HFFc6 (cell line): ENCODE results near the gene FOXP1. TPM values are rescaled to one million over a fixed set of nuclear protein-coding genes. Genes with fewer than 3 reads are reported as not detected.

Experiments used
- DNase-seq: peaks from one replicate; pipeline ENCODE4 v3.0.0-alpha.2; 2018
- H3K27ac Mint-ChIP-seq: 2 replicates; pipeline ENCODE4 v1.8.0; 2020; ENCODE audit warnings: mild to moderate bottlenecking, mixed read lengths
- H3K27me3 Mint-ChIP-seq: 2 replicates; pipeline ENCODE4 v1.8.0; 2021; ENCODE audit warnings: mild to moderate bottlenecking, moderate library complexity, mixed read lengths; ENCODE audit not compliant: insufficient read depth
- H3K36me3 Mint-ChIP-seq: 2 replicates; pipeline ENCODE4 v1.8.0; 2021; ENCODE audit warnings: low read depth, mixed read lengths
- H3K4me1 Mint-ChIP-seq: 2 replicates; pipeline ENCODE4 v1.8.0; 2020; ENCODE audit warnings: low read depth, mixed read lengths
- H3K4me3 Mint-ChIP-seq: 2 replicates; pipeline ENCODE4 v1.8.0; 2020; ENCODE audit warnings: mild to moderate bottlenecking, moderate library complexity, mixed read lengths
- H3K9me3 Mint-ChIP-seq: 2 replicates; pipeline ENCODE4 v1.8.0; 2020; ENCODE audit warnings: mild to moderate bottlenecking, mixed read lengths
- total RNA-seq, 6 experiments: library from RNA; stranded (reverse); fragmentation: NEBNext Ultra II Directional; extraction: Animal tissue kit (Norgen Biotek cat#: 25700); gene quantifications; 2 replicates in 1 of 6; 3 replicates in 5 of 6; pipeline ENCODE4 v1.2.3, GENCODE V29; 2021
- TF ChIP-seq, protein P1 (sequence below): fragments of 200-600 bp; sonication (generic); IDR thresholded peaks from 2 replicates; pipeline ENCODE4 v1.5.0; 2021; ENCODE audit warnings: antibody characterized with exemption, mild to moderate bottlenecking

Gene FOXP1
- total RNA-seq, 6 experiments from 2014 or later: 32.2 to 59.3 (median 52.0) TPM

DNA sequence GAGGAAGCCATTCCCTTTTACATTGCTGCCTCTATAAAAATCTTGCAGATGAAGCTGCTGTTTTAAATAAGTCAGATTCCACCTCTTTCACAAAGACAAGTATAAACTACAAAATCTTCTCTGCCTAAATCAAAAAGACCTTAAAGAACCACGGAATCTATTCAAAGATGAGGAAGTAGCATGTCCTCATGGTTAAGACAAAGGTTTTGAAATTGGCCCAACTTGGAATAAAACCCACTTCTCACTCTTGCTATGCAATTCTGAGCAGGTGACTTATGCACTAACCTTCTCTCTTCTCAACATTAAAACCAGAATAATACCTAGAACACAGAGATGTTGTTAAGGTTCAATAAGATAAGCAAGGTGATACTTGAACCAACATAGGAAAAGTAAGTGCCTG lies 97.6 kb downstream of the FOXP1 start:
- Mint-ChIP-seq H3K36me3 (peaks cover 9% of the 10 kb centered on the region), H3K4me3 (no peak overlapping the region), H3K4me1 (no peaks in the 10 kb centered on the region), H3K27me3 (no peaks in the 10 kb centered on the region), H3K27ac (no peak overlapping the region), H3K9me3 (no peaks in the 10 kb centered on the region)
- TF ChIP-seq, protein P1, sequence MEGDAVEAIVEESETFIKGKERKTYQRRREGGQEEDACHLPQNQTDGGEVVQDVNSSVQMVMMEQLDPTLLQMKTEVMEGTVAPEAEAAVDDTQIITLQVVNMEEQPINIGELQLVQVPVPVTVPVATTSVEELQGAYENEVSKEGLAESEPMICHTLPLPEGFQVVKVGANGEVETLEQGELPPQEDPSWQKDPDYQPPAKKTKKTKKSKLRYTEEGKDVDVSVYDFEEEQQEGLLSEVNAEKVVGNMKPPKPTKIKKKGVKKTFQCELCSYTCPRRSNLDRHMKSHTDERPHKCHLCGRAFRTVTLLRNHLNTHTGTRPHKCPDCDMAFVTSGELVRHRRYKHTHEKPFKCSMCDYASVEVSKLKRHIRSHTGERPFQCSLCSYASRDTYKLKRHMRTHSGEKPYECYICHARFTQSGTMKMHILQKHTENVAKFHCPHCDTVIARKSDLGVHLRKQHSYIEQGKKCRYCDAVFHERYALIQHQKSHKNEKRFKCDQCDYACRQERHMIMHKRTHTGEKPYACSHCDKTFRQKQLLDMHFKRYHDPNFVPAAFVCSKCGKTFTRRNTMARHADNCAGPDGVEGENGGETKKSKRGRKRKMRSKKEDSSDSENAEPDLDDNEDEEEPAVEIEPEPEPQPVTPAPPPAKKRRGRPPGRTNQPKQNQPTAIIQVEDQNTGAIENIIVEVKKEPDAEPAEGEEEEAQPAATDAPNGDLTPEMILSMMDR: no peak
- DNase-seq: no peak

GRCh38 chr3:71484452-71484851 lies 99.1 kb downstream of the FOXP1 start:
- H3K27me3 Mint-ChIP-seq: no peaks in the 10 kb centered on the region
- DNase-seq: no peak
- no peaks in the 10 kb centered on the region for H3K9me3 Mint-ChIP-seq
- no peaks in the 10 kb centered on the region for H3K36me3 Mint-ChIP-seq
- H3K4me1 Mint-ChIP-seq: no peaks in the 10 kb centered on the region
- TF ChIP-seq, protein P1: no peak
- no peak overlapping the region for H3K27ac Mint-ChIP-seq
- no peak overlapping the region for H3K4me3 Mint-ChIP-seq

DNA sequence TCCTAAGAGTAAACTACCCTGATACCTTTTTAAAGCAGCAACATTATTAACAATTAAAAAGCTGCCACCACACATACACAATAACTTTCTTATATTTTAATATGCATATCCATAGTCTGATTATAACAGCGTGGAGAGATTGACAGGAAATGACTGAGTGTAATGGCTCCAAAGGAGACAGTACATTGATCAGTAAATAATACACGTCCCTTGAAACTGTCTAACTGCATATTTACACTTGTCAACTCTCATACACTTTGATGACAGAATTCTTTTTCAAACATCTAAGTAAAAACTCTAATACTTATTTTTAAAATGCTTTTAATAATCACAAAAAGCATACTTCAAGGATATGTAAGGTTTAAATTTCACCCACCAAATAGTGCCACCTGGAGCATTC lies 99.5 kb downstream of the FOXP1 start:
- Mint-ChIP-seq H3K27ac (no peak overlapping the region), H3K36me3 (no peaks in the 10 kb centered on the region), H3K4me3 (no peak overlapping the region), H3K4me1 (no peaks in the 10 kb centered on the region), H3K9me3 (no peaks in the 10 kb centered on the region), H3K27me3 (no peaks in the 10 kb centered on the region)
- no peak for DNase-seq
- TF ChIP-seq, protein P1: no peak

- no peak for DNase-seq
- TF ChIP-seq, protein P1: no peak
- peaks cover 10% of the 10 kb centered on the region; the same call in 1 of the 2 replicates for H3K4me1 Mint-ChIP-seq
- no peak overlapping the region for H3K4me3 Mint-ChIP-seq
- no peaks in the 10 kb centered on the region for H3K36me3 Mint-ChIP-seq
- no peaks in the 10 kb centered on the region for H3K9me3 Mint-ChIP-seq
- H3K27ac Mint-ChIP-seq: no peak overlapping the region
- no peaks in the 10 kb centered on the region for H3K27me3 Mint-ChIP-seq
Measured at GRCh38 chr3:71482771-71483170, 100.8 kb downstream of the FOXP1 start.

DNA sequence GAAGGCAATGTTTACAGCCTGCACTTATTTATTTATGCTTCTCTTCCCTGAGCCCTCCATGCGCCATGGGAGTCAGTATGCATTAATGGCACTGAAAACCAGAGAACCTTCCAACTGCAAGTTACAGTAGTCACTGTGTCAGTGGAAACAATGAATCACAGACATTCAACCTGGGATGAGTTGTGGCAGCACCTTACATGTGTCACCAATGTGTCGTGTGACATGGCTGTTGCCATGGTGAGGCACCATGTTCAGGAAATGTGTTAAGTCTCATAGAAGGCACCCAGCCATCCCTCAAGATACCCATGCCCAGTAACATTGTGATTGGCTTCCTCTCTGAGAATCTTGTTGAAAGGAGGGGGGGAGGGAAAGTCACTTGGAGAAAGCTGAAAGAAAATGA lies 105.0 kb downstream of the FOXP1 start:
- DNase-seq: peak; percentile 39
- H3K4me1 Mint-ChIP-seq: peaks cover 10% of the 10 kb centered on the region; the same call in 1 of the 2 replicates

More for the DNA sequence above, 105.0 kb downstream of the FOXP1 start:
- H3K27me3 Mint-ChIP-seq: no peaks in the 10 kb centered on the region
- H3K36me3 Mint-ChIP-seq: peaks cover 12% of the 10 kb centered on the region
- no peak overlapping the region for H3K27ac Mint-ChIP-seq
- no peaks in the 10 kb centered on the region for H3K9me3 Mint-ChIP-seq
- no peak overlapping the region for H3K4me3 Mint-ChIP-seq
- TF ChIP-seq, protein P1: no peak
